ENCODE measurements around the gene PRAF2. TPM values are rescaled to one million over a fixed set of nuclear protein-coding genes. Genes with fewer than 3 reads are reported as not detected.

The PRAF2 gene
- total RNA-seq, 2 experiments from 2014 or later, result 10.8 to 12.4 TPM

DNA sequence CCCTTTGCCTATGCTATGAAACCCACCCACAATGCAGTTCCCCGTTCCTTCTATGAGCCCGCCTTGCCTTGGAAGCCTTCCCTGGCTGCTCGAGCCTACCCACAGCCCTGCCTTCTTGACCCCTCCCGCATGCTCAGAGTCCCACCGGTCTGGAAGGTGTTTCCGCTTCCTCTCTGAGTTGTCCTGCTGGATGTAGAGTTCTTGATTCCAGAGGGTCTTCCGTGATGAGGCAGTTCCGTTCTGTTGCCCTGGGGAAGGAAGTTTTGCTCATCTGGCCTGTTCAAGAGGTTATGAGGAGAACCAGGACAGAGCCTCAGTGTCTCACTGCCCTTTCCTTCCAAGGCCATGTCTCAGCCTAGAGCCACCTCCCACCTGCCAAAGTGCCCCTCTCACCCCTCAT, 42.3 kb upstream of the PRAF2 start:
- Mint-ChIP-seq H3K27me3 (no peaks in the 10 kb centered on the region), H3K27ac (no peak overlapping the region), H3K4me3 (no peak overlapping the region), H3K36me3 (ENCODE audit: low read depth) (peaks cover 28% of the 10 kb centered on the region), H3K4me1 (ENCODE audit: low read depth) (peaks cover 13% of the 10 kb centered on the region), H3K9me3 (no peaks in the 10 kb centered on the region)
- ChIA-PET POLR2A (interaction anchor here (1.0 kb wide), 1 partner anchor 55 kb away, joined by 3 read pairs; no protein-coding TSS in a partner anchor), CTCF (interaction anchor here (1.3 kb wide), 1 partner anchor 9 kb away, joined by 3 read pairs; no protein-coding TSS in a partner anchor)
- ATAC-seq, result no peak
- intact Hi-C loops (cut with micrococcal nuclease), result no loop called here
- no peak for TF ChIP-seq CTCF (IDR thresholded peaks at IDR 0.05)
- DNase-seq, result no peak

- DNase-seq, result no peak
- H3K4me1 Mint-ChIP-seq (ENCODE audit: low read depth), result peaks cover 2% of the 10 kb centered on the region
- CTCF ChIA-PET, result interaction anchor here (0.9 kb wide), 1 partner anchor 44 kb away, joined by 4 read pairs; no protein-coding TSS in a partner anchor
- intact Hi-C loops (cut with micrococcal nuclease), result no loop called here
- POLR2A ChIA-PET, result interaction anchor here (1.2 kb wide), 1 partner anchor 53 kb away, joined by 3 read pairs; no protein-coding TSS in a partner anchor
- no peak overlapping the region for H3K27ac Mint-ChIP-seq
- H3K9me3 Mint-ChIP-seq, result no peaks in the 10 kb centered on the region
- no peaks in the 10 kb centered on the region for H3K27me3 Mint-ChIP-seq
- no peak overlapping the region for H3K4me3 Mint-ChIP-seq
- H3K36me3 Mint-ChIP-seq (ENCODE audit: low read depth), result peaks cover 19% of the 10 kb centered on the region
- ATAC-seq, result no peak
- no peak for TF ChIP-seq CTCF (IDR thresholded peaks at IDR 0.05)
Measured at GRCh38 chrX:49111791-49112190, 38.0 kb upstream of the PRAF2 start.

GRCh38 chrX:49110417-49110816, 36.6 kb upstream of the PRAF2 start:
- ChIA-PET POLR2A (interaction anchor here (1.2 to 1.4 kb wide), 2 partner anchors 12 to 54 kb away, joined by 3 to 4 read pairs; no protein-coding TSS in a partner anchor), CTCF (no interaction called here)
- DNase-seq, result no peak
- intact Hi-C loops (cut with micrococcal nuclease), result no loop called here
- Mint-ChIP-seq H3K27me3 (no peaks in the 10 kb centered on the region), H3K9me3 (no peaks in the 10 kb centered on the region), H3K4me1 (ENCODE audit: low read depth) (no peaks in the 10 kb centered on the region), H3K27ac (no peak overlapping the region), H3K36me3 (ENCODE audit: low read depth) (peaks cover 9% of the 10 kb centered on the region), H3K4me3 (no peak overlapping the region)
- no peak for TF ChIP-seq CTCF (IDR thresholded peaks at IDR 0.05)
- no peak for ATAC-seq

DNA sequence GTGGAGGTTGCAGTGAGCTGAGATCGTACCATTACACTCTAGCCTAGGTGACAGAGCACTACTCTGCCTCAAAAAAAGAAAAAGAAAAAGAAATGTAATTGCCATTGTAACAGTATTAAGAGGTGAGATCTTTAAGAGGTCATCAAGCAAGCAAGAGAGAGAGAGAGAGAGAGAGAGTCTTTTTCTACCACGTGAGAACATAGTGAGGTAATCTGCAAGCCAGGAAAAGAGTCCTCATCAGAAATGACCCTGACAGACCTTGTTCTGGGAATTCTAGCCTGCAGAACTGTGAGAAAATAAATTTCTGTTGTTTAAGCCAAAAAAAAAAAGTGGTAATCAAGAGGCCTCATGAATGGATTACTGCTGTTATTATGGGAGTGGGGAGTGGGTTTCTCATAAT, 34.8 kb upstream of the PRAF2 start:
- no peak overlapping the region for H3K4me3 Mint-ChIP-seq
- TF ChIP-seq CTCF (IDR thresholded peaks at IDR 0.05), result no peak
- H3K36me3 Mint-ChIP-seq (ENCODE audit: low read depth), result peaks cover 4% of the 10 kb centered on the region
- H3K27me3 Mint-ChIP-seq, result no peaks in the 10 kb centered on the region
- no peaks in the 10 kb centered on the region for H3K4me1 Mint-ChIP-seq (ENCODE audit: low read depth)
- DNase-seq, result no peak
- intact Hi-C loops (cut with micrococcal nuclease), result no loop called here
- no peak overlapping the region for H3K27ac Mint-ChIP-seq
- ChIA-PET CTCF (no interaction called here), POLR2A (no interaction called here)
- H3K9me3 Mint-ChIP-seq, result no peaks in the 10 kb centered on the region
- ATAC-seq, result no peak

DNA sequence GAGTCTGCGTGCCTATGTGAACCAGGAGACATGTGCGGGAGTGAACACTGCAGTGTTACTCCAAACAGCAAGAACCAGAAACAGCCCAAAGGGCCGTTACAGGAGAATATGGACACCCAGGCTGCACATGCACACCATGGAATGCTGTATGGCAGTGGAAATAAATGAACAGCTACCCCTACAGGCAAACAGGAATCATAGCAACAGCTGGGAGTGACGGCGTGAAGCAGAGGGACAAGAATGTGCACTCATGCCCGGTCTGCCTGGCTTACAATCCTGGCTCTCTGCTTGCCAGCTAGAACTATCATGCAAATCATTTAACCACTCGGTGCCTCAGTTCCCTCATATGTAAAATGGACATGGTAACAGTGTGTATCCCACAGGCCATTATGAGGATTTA, 33.1 kb upstream of the PRAF2 start:
- no peaks in the 10 kb centered on the region for H3K4me1 Mint-ChIP-seq (ENCODE audit: low read depth)
- no peak for TF ChIP-seq CTCF (IDR thresholded peaks at IDR 0.05)

More for the DNA sequence above, 33.1 kb upstream of the PRAF2 start:
- POLR2A ChIA-PET, result no interaction called here
- CTCF ChIA-PET, result interaction anchor here (0.7 to 2.0 kb wide), 6 partner anchors 10 to 64 kb away, joined by 3 to 6 read pairs (median 3); no protein-coding TSS in a partner anchor
- Mint-ChIP-seq H3K27ac (no peak overlapping the region), H3K27me3 (no peaks in the 10 kb centered on the region), H3K4me3 (no peak overlapping the region), H3K36me3 (ENCODE audit: low read depth) (peaks cover 4% of the 10 kb centered on the region), H3K9me3 (no peaks in the 10 kb centered on the region)
- ATAC-seq (peak; percentile 27), DNase-seq (peak; percentile 16)
- intact Hi-C loops (cut with micrococcal nuclease), result no loop called here

Measured in activated CD8-positive, alpha-beta T cell treated with anti-CD3 and anti-CD28 coated beads for 36 hours (primary cell).